ENCODE results near the gene DIP2C. TPM values are rescaled to one million over a fixed set of nuclear protein-coding genes. Genes with fewer than 3 reads are reported as not detected.

Gene DIP2C
- total and polyA plus RNA-seq, 2 donors from 2014 or later, result 6.2 to 22.6 TPM

GRCh38 chr10:390449-391100 lies 298.9 kb downstream of the DIP2C start:
- peaks cover 0 to 28% (median 19%) of the 10 kb centered on the region in 3 donors for H3K36me3 ChIP-seq (ENCODE audit: control insufficient read depth in 2 of 3, insufficient read depth in 3 of 3, low read length in 3 of 3)
- no peak overlapping the region for H3K9ac ChIP-seq (ENCODE audit: low read length in 3 of 3)
- FAIRE-seq (no peak), DNase-seq (no peak)
- no peaks in the 10 kb centered on the region for H3K9me3 ChIP-seq (ENCODE audit: control insufficient read depth in 2 of 3, insufficient read depth in 1 of 3, low read length in 3 of 3)
- TF ChIP-seq, protein P1, sequence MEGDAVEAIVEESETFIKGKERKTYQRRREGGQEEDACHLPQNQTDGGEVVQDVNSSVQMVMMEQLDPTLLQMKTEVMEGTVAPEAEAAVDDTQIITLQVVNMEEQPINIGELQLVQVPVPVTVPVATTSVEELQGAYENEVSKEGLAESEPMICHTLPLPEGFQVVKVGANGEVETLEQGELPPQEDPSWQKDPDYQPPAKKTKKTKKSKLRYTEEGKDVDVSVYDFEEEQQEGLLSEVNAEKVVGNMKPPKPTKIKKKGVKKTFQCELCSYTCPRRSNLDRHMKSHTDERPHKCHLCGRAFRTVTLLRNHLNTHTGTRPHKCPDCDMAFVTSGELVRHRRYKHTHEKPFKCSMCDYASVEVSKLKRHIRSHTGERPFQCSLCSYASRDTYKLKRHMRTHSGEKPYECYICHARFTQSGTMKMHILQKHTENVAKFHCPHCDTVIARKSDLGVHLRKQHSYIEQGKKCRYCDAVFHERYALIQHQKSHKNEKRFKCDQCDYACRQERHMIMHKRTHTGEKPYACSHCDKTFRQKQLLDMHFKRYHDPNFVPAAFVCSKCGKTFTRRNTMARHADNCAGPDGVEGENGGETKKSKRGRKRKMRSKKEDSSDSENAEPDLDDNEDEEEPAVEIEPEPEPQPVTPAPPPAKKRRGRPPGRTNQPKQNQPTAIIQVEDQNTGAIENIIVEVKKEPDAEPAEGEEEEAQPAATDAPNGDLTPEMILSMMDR (IDR thresholded peaks at IDR 0.05; ENCODE audit: borderline replicate concordance, extremely low read depth, insufficient read depth), result no peak
- H3K27ac ChIP-seq (ENCODE audit: low read depth in 2 of 2, low read length in 2 of 2), result no peak overlapping the region
- no peak overlapping the region for H3K4me3 ChIP-seq (ENCODE audit: low read length in 3 of 3)
- intact Hi-C loops (cut with DNase I), result no loop called here
- H3K4me1 ChIP-seq (ENCODE audit: control insufficient read depth in 2 of 3, insufficient read depth in 2 of 3, low read depth in 1 of 3, low read length in 3 of 3), result no peaks in the 10 kb centered on the region
- H3K27me3 ChIP-seq (ENCODE audit: control insufficient read depth, insufficient read depth, low read length), result no peaks in the 10 kb centered on the region

DNA sequence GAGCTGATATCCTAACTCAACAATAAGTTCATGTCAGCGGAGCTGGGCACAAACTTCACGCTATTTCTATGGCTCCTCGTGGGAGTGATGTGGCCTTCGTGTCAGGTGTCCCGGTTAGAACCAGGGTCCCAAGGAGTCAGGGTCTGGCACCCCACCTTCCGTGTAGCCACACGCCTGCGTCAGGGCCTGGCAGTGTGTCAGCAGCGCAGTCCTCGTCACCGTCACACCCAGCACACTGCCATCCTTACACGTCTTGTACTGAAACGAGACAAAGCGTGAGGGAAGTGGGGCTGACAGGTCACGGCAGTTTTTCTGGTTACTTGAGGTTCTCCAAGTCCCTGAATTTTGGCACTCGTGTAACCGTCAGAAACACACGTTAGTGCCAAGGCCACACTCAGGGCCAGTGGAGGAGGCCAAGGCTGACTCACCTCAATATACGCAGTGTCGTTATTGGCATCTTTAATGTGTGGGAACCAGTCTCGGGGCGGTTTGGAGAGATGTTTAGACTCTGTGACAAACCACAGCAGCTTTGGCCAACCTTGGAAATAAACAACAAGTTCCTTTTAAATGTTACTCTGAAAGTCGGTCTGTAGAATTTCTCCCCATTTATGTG lies 299.5 kb downstream of the DIP2C start:
- H3K27ac ChIP-seq (ENCODE audit: low read depth in 2 of 2, low read length in 2 of 2), result no peak overlapping the region
- H3K36me3 ChIP-seq (ENCODE audit: control insufficient read depth in 2 of 3, insufficient read depth in 3 of 3, low read length in 3 of 3), result peaks cover 0 to 28% (median 19%) of the 10 kb centered on the region in 3 donors
- no peaks in the 10 kb centered on the region for H3K27me3 ChIP-seq (ENCODE audit: control insufficient read depth, insufficient read depth, low read length)
- no peaks in the 10 kb centered on the region for H3K4me1 ChIP-seq (ENCODE audit: control insufficient read depth in 2 of 3, insufficient read depth in 2 of 3, low read depth in 1 of 3, low read length in 3 of 3)
- DNase-seq, result no peak
- no peak overlapping the region for H3K9ac ChIP-seq (ENCODE audit: low read length in 3 of 3)
- no peak overlapping the region for H3K4me3 ChIP-seq (ENCODE audit: low read length in 3 of 3)
- no peaks in the 10 kb centered on the region for H3K9me3 ChIP-seq (ENCODE audit: control insufficient read depth in 2 of 3, insufficient read depth in 1 of 3, low read length in 3 of 3)
- TF ChIP-seq, protein P1 (IDR thresholded peaks at IDR 0.05; ENCODE audit: borderline replicate concordance, extremely low read depth, insufficient read depth), result no peak
- intact Hi-C loops (cut with DNase I), result no loop called here
- FAIRE-seq, result no peak

- Histone ChIP-seq H3K9ac (ENCODE audit: low read length in 3 of 3) (no peak overlapping the region), H3K27ac (ENCODE audit: low read depth in 2 of 2, low read length in 2 of 2) (no peak overlapping the region), H3K9me3 (ENCODE audit: control insufficient read depth in 2 of 3, insufficient read depth in 1 of 3, low read length in 3 of 3) (no peaks in the 10 kb centered on the region), H3K27me3 (ENCODE audit: control insufficient read depth, insufficient read depth, low read length) (no peaks in the 10 kb centered on the region), H3K4me1 (ENCODE audit: control insufficient read depth in 2 of 3, insufficient read depth in 2 of 3, low read depth in 1 of 3, low read length in 3 of 3) (no peaks in the 10 kb centered on the region), H3K36me3 (ENCODE audit: control insufficient read depth in 2 of 3, insufficient read depth in 3 of 3, low read length in 3 of 3) (peaks cover 0 to 28% (median 19%) of the 10 kb centered on the region in 3 donors), H3K4me3 (ENCODE audit: low read length in 3 of 3) (no peak overlapping the region)
- FAIRE-seq (no peak), DNase-seq (no peak)
- TF ChIP-seq, protein P1 (IDR thresholded peaks at IDR 0.05; ENCODE audit: borderline replicate concordance, extremely low read depth, insufficient read depth), result no peak
- intact Hi-C loops (cut with DNase I), result no loop called here
Observed at GRCh38 chr10:389261-389790, 300.1 kb downstream of the DIP2C start.

Measured in kidney (tissue), 14 donors.